Choroid plexus epithelial cell (primary cell): ENCODE data around the gene ITGB1.

ENCODE experiments used
- DNase-seq: peaks from one replicate; pipeline ENCODE4 v3.0.0-alpha.2; 2010; ENCODE audit warnings: low read depth
- H3K4me3 ChIP-seq: 2 replicates; pipeline ENCODE4 v1.5.1; 2011; ENCODE audit warnings: low read depth, mild to moderate bottlenecking, control low read depth, low read length, moderate library complexity
- CTCF ChIP-seq: conservative IDR thresholded peaks from 2 replicates; pipeline ENCODE4 v1.5.1; 2011; ENCODE audit warnings: low read depth, mild to moderate bottlenecking, control low read depth, inconsistent platforms, low read length, moderate library complexity

The ITGB1 gene

GRCh38 chr10:32964270-32964669 lies 6.2 kb upstream of the ITGB1 start:
- H3K4me3 ChIP-seq: no peak overlapping the region
- DNase-seq: no peak
- no peak for TF ChIP-seq CTCF

GRCh38 chr10:32963096-32963495 lies 5.1 kb upstream of the ITGB1 start:
- peak; percentile 92 for DNase-seq
- no peak overlapping the region for H3K4me3 ChIP-seq
- no peak for TF ChIP-seq CTCF

GRCh38 chr10:32962521-32962920 lies 4.5 kb upstream of the ITGB1 start:
- TF ChIP-seq CTCF: no peak
- DNase-seq: no peak
- H3K4me3 ChIP-seq: no peak overlapping the region

- DNase-seq: peak; percentile 94
- H3K4me3 ChIP-seq: no peak overlapping the region
- peak; percentile 52 for TF ChIP-seq CTCF
Measured at GRCh38 chr10:32961895-32962369, 3.9 kb upstream of the ITGB1 start.

GRCh38 chr10:32961343-32961894 lies 3.4 kb upstream of the ITGB1 start:
- H3K4me3 ChIP-seq: no peak overlapping the region
- no peak for DNase-seq
- TF ChIP-seq CTCF: no peak

- no peak for TF ChIP-seq CTCF
- H3K4me3 ChIP-seq: peak overlapping the region; percentile 82
- peak; percentile 46 for DNase-seq
Measured at GRCh38 chr10:32960022-32960421, 2.0 kb upstream of the ITGB1 start.
